HFFc6 (cell line): ENCODE measurements around the gene HSD17B2. TPM values are rescaled to one million over a fixed set of nuclear protein-coding genes. Genes with fewer than 3 reads are reported as not detected.

Experiments
- DNase-seq: peaks from one replicate; pipeline ENCODE4 v3.0.0-alpha.2; 2018
- H3K27ac Mint-ChIP-seq: 2 replicates; pipeline ENCODE4 v1.8.0; 2020; ENCODE audit warnings: mild to moderate bottlenecking, mixed read lengths
- H3K27me3 Mint-ChIP-seq: 2 replicates; pipeline ENCODE4 v1.8.0; 2021; ENCODE audit warnings: mild to moderate bottlenecking, moderate library complexity, mixed read lengths; ENCODE audit not compliant: insufficient read depth
- H3K36me3 Mint-ChIP-seq: 2 replicates; pipeline ENCODE4 v1.8.0; 2021; ENCODE audit warnings: low read depth, mixed read lengths
- H3K4me1 Mint-ChIP-seq: 2 replicates; pipeline ENCODE4 v1.8.0; 2020; ENCODE audit warnings: low read depth, mixed read lengths
- H3K4me3 Mint-ChIP-seq: 2 replicates; pipeline ENCODE4 v1.8.0; 2020; ENCODE audit warnings: mild to moderate bottlenecking, moderate library complexity, mixed read lengths
- H3K9me3 Mint-ChIP-seq: 2 replicates; pipeline ENCODE4 v1.8.0; 2020; ENCODE audit warnings: mild to moderate bottlenecking, mixed read lengths
- CTCF ChIP-seq: fragments of 200-600 bp; sonication (generic); IDR thresholded peaks from 2 replicates; pipeline ENCODE4 v1.5.0; 2021; ENCODE audit warnings: antibody characterized with exemption, mild to moderate bottlenecking
- total RNA-seq, 6 experiments: library from RNA; stranded (reverse); fragmentation: NEBNext Ultra II Directional; extraction: Animal tissue kit (Norgen Biotek cat#: 25700); gene quantifications; 2 replicates in 1 of 6; 3 replicates in 5 of 6; pipeline ENCODE4 v1.2.3, GENCODE V29; 2021

The HSD17B2 gene
- total RNA-seq, 6 experiments from 2014 or later, result 0.17 to 3.2 (median 0.50) TPM; not detected in 1

GRCh38 chr16:82081264-82081663 lies 46.2 kb downstream of the HSD17B2 start:
- Mint-ChIP-seq H3K4me1 (no peaks in the 10 kb centered on the region), H3K27ac (no peak overlapping the region), H3K36me3 (no peaks in the 10 kb centered on the region), H3K4me3 (no peak overlapping the region), H3K27me3 (peaks cover 2% of the 10 kb centered on the region), H3K9me3 (peaks cover 9% of the 10 kb centered on the region)
- no peak for TF ChIP-seq CTCF
- DNase-seq, result no peak

GRCh38 chr16:82082097-82082496 lies 47.0 kb downstream of the HSD17B2 start:
- Mint-ChIP-seq H3K9me3 (peaks cover 5% of the 10 kb centered on the region), H3K27me3 (peaks cover 2% of the 10 kb centered on the region), H3K27ac (no peak overlapping the region), H3K4me3 (no peak overlapping the region), H3K36me3 (no peaks in the 10 kb centered on the region), H3K4me1 (no peaks in the 10 kb centered on the region)
- no peak for TF ChIP-seq CTCF
- DNase-seq, result no peak

- Mint-ChIP-seq H3K27me3 (no peaks in the 10 kb centered on the region; the same call in 1 of the 2 replicates), H3K4me1 (no peaks in the 10 kb centered on the region), H3K36me3 (no peaks in the 10 kb centered on the region), H3K4me3 (no peak overlapping the region), H3K9me3 (peaks cover 4% of the 10 kb centered on the region), H3K27ac (no peak overlapping the region)
- no peak for TF ChIP-seq CTCF
- no peak for DNase-seq
These were observed 47.6 kb downstream of the HSD17B2 start for GRCh38 chr16:82082543-82083244.

- Mint-ChIP-seq H3K36me3 (no peaks in the 10 kb centered on the region), H3K4me3 (no peak overlapping the region), H3K4me1 (no peaks in the 10 kb centered on the region), H3K27ac (no peak overlapping the region), H3K9me3 (no peaks in the 10 kb centered on the region; the same call in 1 of the 2 replicates), H3K27me3 (no peaks in the 10 kb centered on the region)
- TF ChIP-seq CTCF, result no peak
- DNase-seq, result no peak
These were observed 48.8 kb downstream of the HSD17B2 start for GRCh38 chr16:82083710-82084353.

- DNase-seq, result no peak
- Mint-ChIP-seq H3K4me3 (no peak overlapping the region), H3K27me3 (no peaks in the 10 kb centered on the region), H3K36me3 (no peaks in the 10 kb centered on the region), H3K4me1 (no peaks in the 10 kb centered on the region), H3K27ac (no peak overlapping the region), H3K9me3 (no peaks in the 10 kb centered on the region; the same call in 1 of the 2 replicates)
- TF ChIP-seq CTCF, result no peak
These were observed 50.1 kb downstream of the HSD17B2 start for GRCh38 chr16:82085011-82085779.
